ENCODE data around the gene CNTF. TPM values are rescaled to one million over a fixed set of nuclear protein-coding genes. Genes with fewer than 3 reads are reported as not detected.
"Not testable (repeated sequence)": the region's sequence is repeated elsewhere in the genome, so short reads cannot be mapped to it uniquely, and the experiment has no call there.

Gene CNTF
- 1 to 10 TPM; 3.3 TPM for total RNA-seq

GRCh38 chr11:58622344-58622743, at the start of gene CNTF:
Gene CNTF (plus strand): TSS chr11:58622665. CDS start chr11:58622753, 88 bp downstream.
- peaks cover 52% of the 10 kb centered on the region for H3K36me3 Mint-ChIP-seq
- no peak within 1 kb of the TSS for H3K4me3 Mint-ChIP-seq

GRCh38 chr11:58572906-58573305, 49.6 kb upstream of the CNTF start:
- H3K36me3 Mint-ChIP-seq = peaks cover 55% of the 10 kb centered on the region
- H3K27ac Mint-ChIP-seq = peak overlapping the region; percentile 100
- H3K4me3 Mint-ChIP-seq = peak overlapping the region; percentile 90
- DNase-seq, H3K27me3 Mint-ChIP-seq, H3K9me3 Mint-ChIP-seq: not testable (repeated sequence)
- peaks cover 62% of the 10 kb centered on the region for H3K4me1 Mint-ChIP-seq

More at GRCh38 chr11:58622344-58622743, at the start of gene CNTF:
- H3K27me3 Mint-ChIP-seq = no peaks in the 10 kb centered on the region
- H3K27ac Mint-ChIP-seq = peak within 1 kb of the TSS; percentile 82
- H3K9me3 Mint-ChIP-seq = no peaks in the 10 kb centered on the region
- no peak for DNase-seq
- peaks cover 14% of the 10 kb centered on the region for H3K4me1 Mint-ChIP-seq

GRCh38 chr11:58573451-58574104, 48.9 kb upstream of the CNTF start:
- H3K4me1 Mint-ChIP-seq = peaks cover 55% of the 10 kb centered on the region
- peak; percentile 63 for DNase-seq
- H3K9me3 Mint-ChIP-seq = no peaks in the 10 kb centered on the region
- peak overlapping the region; percentile 100 for H3K27ac Mint-ChIP-seq
- peak overlapping the region; percentile 90 for H3K4me3 Mint-ChIP-seq
- peaks cover 52% of the 10 kb centered on the region for H3K36me3 Mint-ChIP-seq
- H3K27me3 Mint-ChIP-seq = peaks cover 6% of the 10 kb centered on the region

GRCh38 chr11:58574881-58575280, 47.6 kb upstream of the CNTF start:
- Mint-ChIP-seq H3K4me1 (peaks cover 46% of the 10 kb centered on the region), H3K27me3 (peaks cover 6% of the 10 kb centered on the region), H3K9me3 (no peaks in the 10 kb centered on the region), H3K27ac (peak overlapping the region; percentile 100), H3K4me3 (peak overlapping the region; percentile 90), H3K36me3 (peaks cover 44% of the 10 kb centered on the region)
- DNase-seq = no peak

- peaks cover 44% of the 10 kb centered on the region for H3K36me3 Mint-ChIP-seq
- H3K4me3 Mint-ChIP-seq = peak within 1 kb of the TSS; percentile 90
- H3K4me1 Mint-ChIP-seq = peaks cover 41% of the 10 kb centered on the region
- peak; percentile 41 for DNase-seq
- H3K9me3 Mint-ChIP-seq = no peaks in the 10 kb centered on the region
- peak within 1 kb of the TSS; percentile 100 for H3K27ac Mint-ChIP-seq
- peaks cover 6% of the 10 kb centered on the region for H3K27me3 Mint-ChIP-seq
These were observed 47.0 kb upstream of the CNTF start, which contains the start of gene LPXN for GRCh38 chr11:58575377-58576020. Gene LPXN (minus strand): TSS chr11:58575856. CDS start chr11:58575772, 84 bp downstream.

GRCh38 chr11:58576887-58577471, 45.5 kb upstream of the CNTF start:
- no peak for DNase-seq
- Mint-ChIP-seq H3K27me3 (peaks cover 6% of the 10 kb centered on the region), H3K4me1 (peaks cover 40% of the 10 kb centered on the region), H3K4me3 (peak overlapping the region; percentile 90), H3K27ac (peak overlapping the region; percentile 100), H3K9me3 (no peaks in the 10 kb centered on the region), H3K36me3 (peaks cover 42% of the 10 kb centered on the region)

GRCh38 chr11:58577555-58578135, 44.8 kb upstream of the CNTF start:
- peaks cover 6% of the 10 kb centered on the region for H3K27me3 Mint-ChIP-seq
- no peaks in the 10 kb centered on the region for H3K9me3 Mint-ChIP-seq
- H3K36me3 Mint-ChIP-seq = peaks cover 42% of the 10 kb centered on the region
- peaks cover 43% of the 10 kb centered on the region for H3K4me1 Mint-ChIP-seq
- peak overlapping the region; percentile 100 for H3K27ac Mint-ChIP-seq
- H3K4me3 Mint-ChIP-seq = peak overlapping the region; percentile 90
- peak; percentile 78 for DNase-seq

- peak; percentile 88 for DNase-seq
- Mint-ChIP-seq H3K9me3 (no peaks in the 10 kb centered on the region), H3K4me3 (peak overlapping the region; percentile 90), H3K27me3 (peaks cover 6% of the 10 kb centered on the region), H3K27ac (peak overlapping the region; percentile 100), H3K36me3 (peaks cover 41% of the 10 kb centered on the region), H3K4me1 (peaks cover 47% of the 10 kb centered on the region)
These were observed 44.3 kb upstream of the CNTF start for GRCh38 chr11:58578136-58578634.

GRCh38 chr11:58578635-58579191, 43.8 kb upstream of the CNTF start, which contains the start of gene ZFP91:
Gene ZFP91 (plus strand): TSS chr11:58579063. CDS start chr11:58579282, 219 bp downstream.
- peaks cover 39% of the 10 kb centered on the region for H3K36me3 Mint-ChIP-seq
- DNase-seq = peak; percentile 91
- H3K27ac Mint-ChIP-seq = peak within 1 kb of the TSS; percentile 100
- peaks cover 44% of the 10 kb centered on the region for H3K4me1 Mint-ChIP-seq
- peak within 1 kb of the TSS; percentile 90 for H3K4me3 Mint-ChIP-seq
- peaks cover 6% of the 10 kb centered on the region for H3K27me3 Mint-ChIP-seq
- H3K9me3 Mint-ChIP-seq = no peaks in the 10 kb centered on the region

GRCh38 chr11:58579192-58580129, 43.0 kb upstream of the CNTF start:
- no peaks in the 10 kb centered on the region for H3K9me3 Mint-ChIP-seq

GRCh38 chr11:58580311-58580710, 42.2 kb upstream of the CNTF start:
- H3K4me1 Mint-ChIP-seq = peaks cover 48% of the 10 kb centered on the region
- H3K9me3 Mint-ChIP-seq = no peaks in the 10 kb centered on the region
- DNase-seq = no peak
- H3K27me3 Mint-ChIP-seq = peaks cover 6% of the 10 kb centered on the region
- peaks cover 26% of the 10 kb centered on the region for H3K36me3 Mint-ChIP-seq
- peak overlapping the region; percentile 90 for H3K4me3 Mint-ChIP-seq
- H3K27ac Mint-ChIP-seq = peak overlapping the region; percentile 100

More at GRCh38 chr11:58579192-58580129, 43.0 kb upstream of the CNTF start:
- Mint-ChIP-seq H3K36me3 (peaks cover 32% of the 10 kb centered on the region), H3K4me1 (peaks cover 46% of the 10 kb centered on the region), H3K27me3 (peaks cover 6% of the 10 kb centered on the region), H3K4me3 (peak overlapping the region; percentile 90), H3K27ac (peak overlapping the region; percentile 100)
- peak; percentile 91 for DNase-seq

GRCh38 chr11:58582437-58582836, 40.0 kb upstream of the CNTF start:
- H3K27me3 Mint-ChIP-seq = peaks cover 6% of the 10 kb centered on the region
- no peak for DNase-seq
- peaks cover 51% of the 10 kb centered on the region for H3K4me1 Mint-ChIP-seq
- H3K9me3 Mint-ChIP-seq = no peaks in the 10 kb centered on the region
- H3K4me3 Mint-ChIP-seq = peak overlapping the region; percentile 90
- H3K36me3 Mint-ChIP-seq = peaks cover 35% of the 10 kb centered on the region
- no peak overlapping the region for H3K27ac Mint-ChIP-seq

- Mint-ChIP-seq H3K36me3 (peaks cover 33% of the 10 kb centered on the region), H3K4me1 (peaks cover 60% of the 10 kb centered on the region), H3K9me3 (no peaks in the 10 kb centered on the region), H3K27me3 (no peaks in the 10 kb centered on the region), H3K4me3 (no peak overlapping the region), H3K27ac (peak overlapping the region; percentile 61)
- DNase-seq = no peak
These were observed 35.5 kb upstream of the CNTF start for GRCh38 chr11:58586998-58587397.

GRCh38 chr11:58591659-58592058, 30.8 kb upstream of the CNTF start:
- no peaks in the 10 kb centered on the region for H3K9me3 Mint-ChIP-seq
- no peaks in the 10 kb centered on the region for H3K27me3 Mint-ChIP-seq
- no peak for DNase-seq
- H3K27ac Mint-ChIP-seq = no peak overlapping the region
- H3K36me3 Mint-ChIP-seq = peaks cover 51% of the 10 kb centered on the region
- H3K4me3 Mint-ChIP-seq = no peak overlapping the region
- peaks cover 65% of the 10 kb centered on the region for H3K4me1 Mint-ChIP-seq
